Hippocampal formation (tissue), 2 donors: ENCODE results near the gene CNIH1.
"Not testable (repeated sequence)": the region's sequence is repeated elsewhere in the genome, so short reads cannot be mapped to it uniquely, and the experiment has no call there.

Experiments used
- DNase-seq, 2 donors: peaks; one replicate each; lab custom pipeline; 2025; lab: John Stamatoyannopoulos, UW

Gene CNIH1

GRCh38 chr14:54381821-54382220 is 59.4 kb downstream of the CNIH1 start:
- no peak for DNase-seq

GRCh38 chr14:54380558-54380957 is 60.6 kb downstream of the CNIH1 start:
- DNase-seq: not testable (repeated sequence)

GRCh38 chr14:54378893-54379292 is 62.3 kb downstream of the CNIH1 start:
- not testable (repeated sequence) for DNase-seq

DNA sequence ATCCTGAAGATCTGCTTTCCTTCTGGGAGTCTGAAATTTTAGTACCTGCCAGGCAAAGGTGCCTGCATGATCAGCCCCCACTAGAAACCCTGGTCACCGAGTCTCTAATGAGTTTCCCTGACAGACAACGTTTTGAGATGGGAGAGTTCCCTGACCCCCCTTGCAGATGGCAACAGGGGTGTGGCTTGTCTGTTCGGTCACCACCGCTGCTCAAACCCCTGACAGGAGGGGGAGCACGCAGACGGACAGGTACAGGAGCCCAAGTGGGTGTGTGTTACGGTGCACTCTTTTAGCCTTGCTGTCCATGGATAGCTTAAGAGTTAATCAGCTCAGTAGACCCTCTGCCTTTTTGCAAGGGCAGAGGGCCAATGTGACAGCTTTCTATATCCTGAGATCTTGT is 63.7 kb downstream of the CNIH1 start:
- DNase-seq: no peak

GRCh38 chr14:54374117-54374884 is 66.9 kb downstream of the CNIH1 start:
- no peak for DNase-seq
